Measurements from ENCODE around the gene DOC2A.
A peak's percentile ranks its signal among the peaks of the same experiment; 100 is the strongest.

The DOC2A gene

GRCh38 chr16:29984137-29984763 lies 26.6 kb downstream of the DOC2A start:
- Histone ChIP-seq H3K27ac (no peak overlapping the region), H3K9ac (ENCODE audit: insufficient read length) (no peak overlapping the region), H3K4me3 (no peak overlapping the region), H3K9me3 (ENCODE audit: low read depth, low read length) (no peaks in the 10 kb centered on the region), H3K36me3 (ENCODE audit: insufficient read depth, low read length) (peaks cover 84% of the 10 kb centered on the region)
- no peak for TF ChIP-seq POLR2AphosphoS5 (IDR thresholded peaks at IDR 0.05; ENCODE audit: borderline replicate concordance, low read depth, low read length)
- no peak for TF ChIP-seq EZH2 (IDR thresholded peaks at IDR 0.05)
- no peak for TF ChIP-seq FOXP2 (optimal IDR thresholded peaks at IDR 0.05; ENCODE audit: control extremely low read depth, extremely low read length, insufficient read depth)
- DNase-seq (ENCODE audit: low read depth, low spot score): no peak

- Histone ChIP-seq H3K4me3 (no peak overlapping the region), H3K9ac (ENCODE audit: insufficient read length) (no peak overlapping the region), H3K9me3 (ENCODE audit: low read depth, low read length) (no peaks in the 10 kb centered on the region), H3K27ac (no peak overlapping the region), H3K36me3 (ENCODE audit: insufficient read depth, low read length) (peaks cover 87% of the 10 kb centered on the region)
- TF ChIP-seq FOXP2 (optimal IDR thresholded peaks at IDR 0.05; ENCODE audit: control extremely low read depth, extremely low read length, insufficient read depth) (no peak), POLR2AphosphoS5 (IDR thresholded peaks at IDR 0.05; ENCODE audit: borderline replicate concordance, low read depth, low read length) (no peak), EZH2 (IDR thresholded peaks at IDR 0.05) (no peak)
- no peak for DNase-seq (ENCODE audit: low read depth, low spot score)
These were observed 27.2 kb downstream of the DOC2A start for GRCh38 chr16:29983420-29984136.

- peaks cover 93% of the 10 kb centered on the region for H3K36me3 ChIP-seq (ENCODE audit: insufficient read depth, low read length)
- no peak overlapping the region for H3K27ac ChIP-seq
- DNase-seq (ENCODE audit: low read depth, low spot score): no peak
- no peak overlapping the region for H3K9ac ChIP-seq (ENCODE audit: insufficient read length)
- H3K9me3 ChIP-seq (ENCODE audit: low read depth, low read length): no peaks in the 10 kb centered on the region
- TF ChIP-seq EZH2 (IDR thresholded peaks at IDR 0.05): no peak
- TF ChIP-seq FOXP2 (optimal IDR thresholded peaks at IDR 0.05; ENCODE audit: control extremely low read depth, extremely low read length, insufficient read depth): no peak
- no peak for TF ChIP-seq POLR2AphosphoS5 (IDR thresholded peaks at IDR 0.05; ENCODE audit: borderline replicate concordance, low read depth, low read length)
- H3K4me3 ChIP-seq: no peak overlapping the region
These were observed 28.0 kb downstream of the DOC2A start for GRCh38 chr16:29982560-29983419.

- no peak overlapping the region for H3K27ac ChIP-seq
- H3K36me3 ChIP-seq (ENCODE audit: insufficient read depth, low read length): peaks cover 62% of the 10 kb centered on the region
- H3K9me3 ChIP-seq (ENCODE audit: low read depth, low read length): no peaks in the 10 kb centered on the region
- H3K9ac ChIP-seq (ENCODE audit: insufficient read length): no peak overlapping the region
- no peak for DNase-seq (ENCODE audit: low read depth, low spot score)
- TF ChIP-seq FOXP2 (optimal IDR thresholded peaks at IDR 0.05; ENCODE audit: control extremely low read depth, extremely low read length, insufficient read depth) (no peak), EZH2 (IDR thresholded peaks at IDR 0.05) (no peak), POLR2AphosphoS5 (IDR thresholded peaks at IDR 0.05; ENCODE audit: borderline replicate concordance, low read depth, low read length) (no peak)
- no peak overlapping the region for H3K4me3 ChIP-seq
These were observed 32.1 kb downstream of the DOC2A start for GRCh38 chr16:29978564-29979270.

GRCh38 chr16:29978081-29978480 lies 32.7 kb downstream of the DOC2A start:
- Histone ChIP-seq H3K9ac (ENCODE audit: insufficient read length) (no peak overlapping the region), H3K9me3 (ENCODE audit: low read depth, low read length) (no peaks in the 10 kb centered on the region), H3K27ac (no peak overlapping the region), H3K4me3 (no peak overlapping the region), H3K36me3 (ENCODE audit: insufficient read depth, low read length) (peaks cover 56% of the 10 kb centered on the region)
- no peak for TF ChIP-seq FOXP2 (optimal IDR thresholded peaks at IDR 0.05; ENCODE audit: control extremely low read depth, extremely low read length, insufficient read depth)
- TF ChIP-seq EZH2 (IDR thresholded peaks at IDR 0.05): no peak
- TF ChIP-seq POLR2AphosphoS5 (IDR thresholded peaks at IDR 0.05; ENCODE audit: borderline replicate concordance, low read depth, low read length): no peak
- DNase-seq (ENCODE audit: low read depth, low spot score): no peak

GRCh38 chr16:29977063-29977825 lies 33.6 kb downstream of the DOC2A start:
- no peak overlapping the region for H3K27ac ChIP-seq
- peak overlapping the region; percentile 87; the same call in 1 of the 2 replicates for H3K4me3 ChIP-seq
- DNase-seq (ENCODE audit: low read depth, low spot score): no peak
- TF ChIP-seq EZH2 (IDR thresholded peaks at IDR 0.05) (no peak), FOXP2 (optimal IDR thresholded peaks at IDR 0.05; ENCODE audit: control extremely low read depth, extremely low read length, insufficient read depth) (no peak), POLR2AphosphoS5 (IDR thresholded peaks at IDR 0.05; ENCODE audit: borderline replicate concordance, low read depth, low read length) (no peak)
- peaks cover 56% of the 10 kb centered on the region for H3K36me3 ChIP-seq (ENCODE audit: insufficient read depth, low read length)
- H3K9ac ChIP-seq (ENCODE audit: insufficient read length): no peak overlapping the region
- no peaks in the 10 kb centered on the region for H3K9me3 ChIP-seq (ENCODE audit: low read depth, low read length)

- no peak for DNase-seq (ENCODE audit: low read depth, low spot score)
- TF ChIP-seq FOXP2 (optimal IDR thresholded peaks at IDR 0.05; ENCODE audit: control extremely low read depth, extremely low read length, insufficient read depth): no peak
- Histone ChIP-seq H3K36me3 (ENCODE audit: insufficient read depth, low read length) (peaks cover 49% of the 10 kb centered on the region), H3K27ac (peak overlapping the region; percentile 9; the same call in 1 of the 2 replicates), H3K4me3 (peak overlapping the region; percentile 87), H3K9me3 (ENCODE audit: low read depth, low read length) (no peaks in the 10 kb centered on the region), H3K9ac (ENCODE audit: insufficient read length) (peak overlapping the region; percentile 90)
These were observed 34.9 kb downstream of the DOC2A start for GRCh38 chr16:29975811-29976511.

Data from SK-N-MC (cell line).